Middle frontal gyrus (tissue), 1 donor: ENCODE data around the gene WDFY1.

Experiments
- DNase-seq: peaks from one replicate; pipeline ENCODE4 v3.0.0-alpha.2; 2015; ENCODE audit warnings: low spot score; ENCODE audit errors: extremely low spot score

WDFY1 gene

GRCh38 chr2:223944703-223945531 is at the start of gene WDFY1:
Gene WDFY1, minus strand, starts transcription at chr2:223945335. Its CDS starts 51 bp downstream, at chr2:223945284.
- peak; percentile 86 for DNase-seq

- no peak for DNase-seq
These were observed 49.5 kb upstream of the WDFY1 start for GRCh38 chr2:223994562-223995162.

- peak; percentile 54 for DNase-seq
These were observed 48.6 kb upstream of the WDFY1 start for GRCh38 chr2:223993634-223994232.

GRCh38 chr2:223991611-223992010 is 46.5 kb upstream of the WDFY1 start:
- no peak for DNase-seq

DNA sequence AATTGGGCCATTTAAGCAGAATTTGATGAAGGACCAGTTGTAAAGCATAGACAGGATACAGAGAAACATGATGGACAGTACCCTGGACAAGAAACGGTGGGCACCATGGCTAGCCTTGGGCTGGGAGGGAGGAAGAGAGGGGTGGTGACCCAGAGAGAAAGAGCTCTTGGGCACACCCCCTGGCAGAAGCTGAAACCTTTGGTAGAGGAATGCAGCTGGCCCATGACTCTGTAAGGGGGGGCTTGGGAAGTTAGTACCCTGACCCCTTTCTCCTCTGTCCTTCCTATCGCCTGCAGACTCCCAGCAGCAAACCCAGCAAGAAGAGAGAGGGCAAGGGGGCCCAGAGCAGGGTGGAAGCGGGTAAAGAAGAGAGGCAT is 44.7 kb upstream of the WDFY1 start:
- DNase-seq = no peak

GRCh38 chr2:223989206-223989855 is 44.2 kb upstream of the WDFY1 start:
- no peak for DNase-seq

DNA sequence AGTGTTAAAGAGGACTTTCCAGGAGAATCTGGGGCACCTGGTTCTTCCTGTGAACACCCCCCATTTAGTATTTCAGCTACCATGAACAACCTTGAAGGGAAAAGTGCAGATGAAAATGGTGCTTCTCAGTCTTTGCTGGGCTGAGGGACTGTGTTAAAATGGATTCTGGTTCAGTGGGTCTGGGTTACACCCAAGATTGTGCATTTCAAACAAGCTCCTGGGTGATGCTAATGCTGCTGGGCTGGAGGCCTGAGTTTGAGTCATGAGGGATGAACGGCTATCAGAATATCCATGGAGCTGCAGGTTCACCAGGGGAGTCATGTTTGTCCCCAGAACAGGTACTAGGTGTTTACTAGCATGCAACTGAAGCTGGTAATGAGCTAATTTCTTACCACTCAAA is 36.1 kb upstream of the WDFY1 start:
- DNase-seq = no peak

DNA sequence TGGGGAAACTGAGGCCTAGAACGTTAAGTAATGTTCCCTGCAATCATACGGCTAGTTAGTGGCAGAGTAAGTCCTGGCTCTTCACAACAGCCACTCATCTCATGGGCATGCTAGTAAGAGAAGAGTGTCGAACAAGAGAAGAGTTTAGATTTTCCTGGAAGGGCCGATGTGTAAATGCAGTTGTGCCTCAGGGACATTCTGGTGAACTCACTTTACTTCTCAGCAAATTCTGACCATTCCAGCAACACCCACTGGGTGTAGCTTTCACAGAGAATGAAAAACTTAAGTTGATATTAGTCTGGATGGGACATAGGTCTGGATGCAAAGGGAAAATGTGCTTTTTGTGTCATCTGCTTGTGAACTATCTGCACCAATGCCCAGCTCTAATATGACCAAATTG is 35.7 kb upstream of the WDFY1 start:
- no peak for DNase-seq

- no peak for DNase-seq
These were observed 35.2 kb upstream of the WDFY1 start for GRCh38 chr2:223980397-223980735.

DNA sequence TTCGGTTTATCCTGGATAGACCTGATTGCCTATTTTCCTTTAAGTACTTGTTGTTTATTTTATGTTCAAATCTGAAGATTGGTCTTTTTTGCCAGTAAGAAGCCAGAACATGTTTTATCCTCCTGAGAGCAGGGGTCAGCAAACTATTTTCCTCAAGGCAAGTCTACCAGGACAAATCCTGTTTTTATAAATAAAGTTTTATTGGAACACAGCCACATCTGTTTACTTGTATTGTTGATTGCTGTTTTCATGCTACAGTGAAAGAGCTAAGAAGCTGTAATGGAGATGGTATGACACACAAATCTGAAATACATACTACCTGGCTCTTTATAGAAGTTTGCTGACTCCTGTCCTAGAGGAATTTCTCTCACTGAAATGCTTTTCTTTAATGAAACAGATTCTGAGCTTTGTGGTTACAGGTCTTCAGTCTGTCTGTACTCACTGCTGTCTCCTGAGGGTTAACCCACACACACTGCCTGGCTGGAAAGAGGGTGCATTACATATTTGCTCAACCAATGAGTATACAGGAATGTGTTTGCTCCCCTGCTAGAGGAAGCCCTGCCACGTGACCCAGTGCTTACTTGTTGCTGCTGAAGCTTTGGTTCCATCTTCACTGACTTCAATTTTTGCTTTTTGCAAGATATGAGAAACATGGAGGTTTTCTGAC is 34.7 kb upstream of the WDFY1 start:
- DNase-seq = no peak

GRCh38 chr2:223978451-223978850 is 33.3 kb upstream of the WDFY1 start:
- DNase-seq = no peak

DNA sequence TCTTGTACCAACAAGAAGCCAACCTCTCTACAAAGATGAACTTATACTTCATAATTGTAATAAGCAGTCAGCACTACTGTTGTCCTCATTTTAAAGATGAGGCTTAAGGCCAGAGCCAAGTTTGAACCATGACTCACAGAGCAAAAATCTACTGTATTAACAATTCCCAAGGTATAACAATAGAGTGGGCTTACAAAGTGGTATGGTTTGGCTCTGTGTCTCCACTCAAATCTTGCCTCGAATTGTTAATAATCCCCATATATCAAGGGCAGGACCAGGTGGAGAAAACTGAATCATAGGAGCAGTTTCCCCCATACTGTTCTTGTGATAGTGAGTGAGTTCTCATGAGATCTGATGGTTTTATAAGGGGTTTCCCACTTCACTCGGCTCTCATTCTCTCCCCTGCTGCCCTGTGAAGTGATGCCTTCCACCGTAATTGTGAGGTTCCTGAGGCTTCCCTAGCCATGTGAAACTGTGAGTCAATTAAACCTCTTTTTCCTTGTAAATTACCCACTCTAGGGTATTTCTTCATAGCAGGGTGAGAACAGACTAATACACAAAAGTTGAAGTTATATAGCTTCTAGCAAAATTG is 31.6 kb upstream of the WDFY1 start:
- no peak for DNase-seq

- DNase-seq = no peak
These were observed 28.5 kb upstream of the WDFY1 start for GRCh38 chr2:223973606-223974005.

DNA sequence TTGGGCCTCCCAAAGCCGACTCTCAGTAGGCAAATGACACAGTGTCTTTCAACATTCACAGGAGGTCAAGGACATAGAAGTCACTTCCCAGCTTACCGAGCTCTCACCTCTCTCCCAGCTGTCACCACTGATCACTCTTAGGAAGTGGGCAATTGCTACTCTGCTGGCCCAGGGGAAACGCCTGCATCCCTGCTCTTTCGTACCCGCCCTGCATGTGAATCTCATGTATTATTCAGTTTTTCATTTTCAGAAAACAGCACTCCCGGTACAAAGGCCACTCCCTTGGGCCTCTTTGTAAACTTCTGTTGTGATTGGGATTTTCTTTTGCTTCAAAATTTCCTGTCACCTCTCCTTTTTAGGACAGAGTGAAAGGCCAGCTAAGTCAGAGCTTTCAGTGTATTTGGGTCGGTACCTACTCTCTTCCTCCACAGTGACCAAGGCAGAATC is 27.5 kb upstream of the WDFY1 start:
- no peak for DNase-seq

DNA sequence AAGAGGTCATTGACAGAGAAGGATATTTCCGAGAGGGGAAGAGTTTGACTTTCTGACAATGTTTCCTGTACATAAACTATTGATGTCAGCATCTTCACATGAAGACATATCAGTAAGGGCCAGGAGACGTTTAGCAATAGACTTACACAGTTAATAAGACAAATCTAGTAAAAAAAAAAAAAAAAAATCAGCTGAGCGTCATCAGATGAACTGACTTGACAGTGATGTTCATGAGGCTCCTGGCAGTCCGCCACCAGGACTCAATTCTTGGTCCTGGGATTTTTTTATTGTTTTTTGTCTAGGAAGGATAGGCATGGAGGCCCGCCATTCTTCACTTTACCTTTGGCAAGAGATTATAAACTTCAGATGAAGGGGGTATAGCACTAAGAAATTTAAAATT is 26.6 kb upstream of the WDFY1 start:
- no peak for DNase-seq

GRCh38 chr2:223970343-223971128 is 25.4 kb upstream of the WDFY1 start:
- peak; percentile 67 for DNase-seq

DNA sequence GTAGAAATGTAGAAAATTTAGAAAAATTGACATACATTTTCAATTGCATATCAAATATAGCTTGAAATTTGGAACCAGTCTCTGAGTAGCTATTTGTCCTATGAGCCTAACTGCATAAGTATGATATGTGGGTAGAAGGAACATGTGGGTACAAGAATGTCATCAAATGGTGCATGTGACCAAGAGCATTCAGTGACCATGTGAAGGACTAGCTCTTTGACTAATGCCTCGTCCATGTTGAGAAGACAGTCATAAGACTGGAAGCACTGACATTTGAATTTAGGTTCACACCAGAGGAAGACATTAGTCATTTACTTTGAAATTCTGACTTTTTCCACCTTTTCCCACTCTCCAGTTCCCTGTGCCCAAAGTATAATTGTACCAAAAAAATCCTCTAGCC is 24.7 kb upstream of the WDFY1 start:
- DNase-seq = no peak

DNA sequence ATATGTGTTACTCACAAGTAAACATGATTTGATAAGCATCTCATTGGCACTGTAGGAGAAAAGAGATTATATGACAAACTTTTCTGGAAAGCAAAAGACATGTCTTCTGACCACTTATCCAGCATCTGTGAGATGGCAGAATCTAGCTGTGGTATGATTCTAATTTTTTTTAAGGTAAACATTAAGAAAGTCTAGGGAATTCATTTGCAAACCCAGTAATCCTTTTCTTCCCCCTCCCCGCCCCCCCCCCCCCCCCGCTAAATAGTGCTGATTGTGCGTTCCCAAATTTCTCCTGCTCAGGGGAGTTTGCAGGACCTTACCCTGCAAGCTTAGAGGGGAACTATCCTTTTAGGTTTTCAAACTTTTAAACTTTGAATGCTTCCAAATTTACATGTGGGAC is 24.2 kb upstream of the WDFY1 start:
- DNase-seq = no peak

DNA sequence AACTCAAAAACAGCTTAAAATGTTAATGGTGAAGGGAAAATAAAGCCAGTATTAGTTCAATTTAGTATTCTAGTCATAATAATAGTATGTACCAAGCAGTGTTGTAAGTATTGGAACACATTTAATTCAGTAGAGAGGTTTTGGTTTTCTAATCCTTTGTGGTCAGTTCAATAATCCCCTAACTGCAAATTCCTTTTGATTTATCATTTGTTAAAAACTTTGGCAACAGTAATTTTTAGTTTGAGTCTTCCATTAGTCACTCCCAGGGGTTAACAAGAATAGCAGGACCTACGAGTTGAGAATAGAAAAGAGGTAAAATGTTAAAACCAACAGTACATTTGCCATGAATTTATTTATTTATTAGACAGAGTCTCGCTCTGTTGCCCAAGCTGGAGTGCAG is 22.8 kb upstream of the WDFY1 start:
- no peak for DNase-seq

- DNase-seq = no peak
These were observed 14.6 kb upstream of the WDFY1 start for GRCh38 chr2:223959688-223960087.
